IMR-90 (cell line): ENCODE results near the gene DNM3. TPM values are rescaled to one million over a fixed set of nuclear protein-coding genes. Genes with fewer than 3 reads are reported as not detected.

Experiments
- ATAC-seq: fragments of 200-7000 bp; cut with Tn5 transposase; 2 replicates; pipeline ENCODE4 v1.9.1; 2020; ENCODE audit warnings: low read depth, mild to moderate bottlenecking, moderate library complexity
- BruUV-seq: library from RNA; stranded (reverse); fragments of 400-500 nt; replicated peaks from 2 replicates; lab custom pipeline; 2021; lab: Mats Ljungman, UMichigan
- CTCF ChIA-PET: fragments of 300-600 bp; formaldehyde crosslinking; extraction: SDS; loops from one replicate; lab custom pipeline; 2021; ENCODE audit warnings: antibody characterized with exemption; lab: Yijun Ruan, JAX
- POLR2A ChIA-PET: fragments of 300-600 bp; sonication (Branson Sonifier 250); formaldehyde crosslinking; loops from one replicate; lab custom pipeline; 2022; ENCODE audit warnings: antibody characterized with exemption; ENCODE audit not compliant: unreplicated experiment; lab: Charles Lee
- DNase-seq: peaks from one replicate; pipeline ENCODE4 v3.0.0; 2013
- H2AFZ ChIP-seq: replicated peaks from 2 replicates; pipeline ENCODE3; 2013; ENCODE audit warnings: low read length, mild to moderate bottlenecking; ENCODE audit not compliant: poor library complexity
- H2AK5ac ChIP-seq: 2 replicates; pipeline ENCODE4 v1.6.1; 2013; ENCODE audit warnings: low read depth, low read length, inconsistent platforms
- H2AK9ac ChIP-seq: replicated peaks from 2 replicates; pipeline ENCODE3; 2013; ENCODE audit warnings: mild to moderate bottlenecking, low read depth, low read length, moderate library complexity; ENCODE audit not compliant: poor library complexity
- H2BK120ac ChIP-seq: 2 replicates; pipeline ENCODE4 v1.6.1; 2013; ENCODE audit warnings: low read depth, low read length, inconsistent platforms
- H2BK15ac ChIP-seq: 3 replicates; pipeline ENCODE4 v1.6.1; 2013; ENCODE audit warnings: low read depth, low read length, inconsistent platforms
- H2BK20ac ChIP-seq: 2 replicates; pipeline ENCODE4 v1.6.1; 2013; ENCODE audit warnings: low read depth, mild to moderate bottlenecking, inconsistent platforms, low read length, moderate library complexity
- H2BK5ac ChIP-seq: 2 replicates; pipeline ENCODE4 v1.6.1; 2013; ENCODE audit warnings: mild to moderate bottlenecking, low read depth, low read length, inconsistent platforms; ENCODE audit not compliant: poor library complexity, severe bottlenecking
- H3K14ac ChIP-seq: replicated peaks from 2 replicates; pipeline ENCODE4 v1.6.1; 2013; ENCODE audit warnings: low read depth, low read length, inconsistent platforms
- H3K18ac ChIP-seq: 2 replicates; pipeline ENCODE4 v1.6.1; 2013; ENCODE audit warnings: low read depth, low read length, control low read depth
- H3K23ac ChIP-seq: 2 replicates; pipeline ENCODE4 v1.6.1; 2013; ENCODE audit warnings: low read depth, low read length, inconsistent platforms
- H3K27ac ChIP-seq: 2 replicates; pipeline ENCODE4 v1.5.1; 2013; ENCODE audit warnings: mild to moderate bottlenecking, control low read depth, low read length; ENCODE audit not compliant: insufficient read depth
- H3K27me3 ChIP-seq: 2 replicates; pipeline ENCODE4 v1.6.1; 2013; ENCODE audit warnings: low read length; ENCODE audit not compliant: control insufficient read depth, insufficient read depth
- H3K36me3 ChIP-seq: 2 replicates; pipeline ENCODE4 v1.6.1; 2013; ENCODE audit warnings: low read length, mixed read lengths; ENCODE audit not compliant: control insufficient read depth, insufficient read depth
- H3K4ac ChIP-seq: 2 replicates; pipeline ENCODE4 v1.6.1; 2013; ENCODE audit warnings: low read depth, low read length, inconsistent platforms
- H3K4me1 ChIP-seq: 2 replicates; pipeline ENCODE4 v1.6.1; 2013; ENCODE audit warnings: low read length, mixed read lengths; ENCODE audit not compliant: control insufficient read depth, insufficient read depth
- H3K4me2 ChIP-seq: 2 replicates; pipeline ENCODE4 v1.6.1; 2013; ENCODE audit warnings: low read depth, mild to moderate bottlenecking, control low read depth, low read length, moderate library complexity
- H3K4me3 ChIP-seq: 2 replicates; pipeline ENCODE4 v1.5.1; 2013; ENCODE audit warnings: low read depth, mild to moderate bottlenecking, control low read depth, low read length, moderate library complexity; ENCODE audit not compliant: insufficient read depth
- H3K56ac ChIP-seq: 2 replicates; pipeline ENCODE4 v1.6.1; 2013; ENCODE audit warnings: low read length, inconsistent platforms; ENCODE audit not compliant: insufficient read depth; ENCODE audit errors: extremely low read depth
- H3K79me1 ChIP-seq, 2 experiments: 2 replicates each; pipeline ENCODE4 v1.6.1; 2013; ENCODE audit warnings: low read length in 2 of 2, inconsistent platforms in 1 of 2, low read depth in 1 of 2
- H3K9ac ChIP-seq: 2 replicates; pipeline ENCODE4 v1.6.1; 2013; ENCODE audit warnings: low read depth, low read length, control low read depth
- H3K9me1 ChIP-seq: 2 replicates; pipeline ENCODE4 v1.6.1; 2013; ENCODE audit warnings: low read length, inconsistent platforms; ENCODE audit not compliant: insufficient read depth
- H3K9me3 ChIP-seq: 2 replicates; pipeline ENCODE4 v1.6.1; 2013; ENCODE audit warnings: low read length; ENCODE audit not compliant: control insufficient read depth, insufficient read depth
- H4K20me1 ChIP-seq: 2 replicates; pipeline ENCODE4 v1.6.1; 2013; ENCODE audit warnings: low read length, inconsistent platforms; ENCODE audit not compliant: insufficient read depth
- H4K5ac ChIP-seq: 2 replicates; pipeline ENCODE4 v1.6.1; 2013; ENCODE audit warnings: mild to moderate bottlenecking, low read depth, low read length, control low read depth
- H4K8ac ChIP-seq, 2 experiments: 2 replicates each; pipeline ENCODE4 v1.6.1; 2013; ENCODE audit warnings: low read depth in 2 of 2, low read length in 2 of 2, control low read depth in 1 of 2, inconsistent platforms in 1 of 2
- H4K91ac ChIP-seq: 2 replicates; pipeline ENCODE4 v1.6.1; 2013; ENCODE audit warnings: low read depth, low read length, inconsistent platforms; ENCODE audit not compliant: insufficient read depth
- CEBPB ChIP-seq: IDR thresholded peaks from 2 replicates; pipeline ENCODE4 v1.6.1; 2012; ENCODE audit warnings: low read depth, low read length, improper control_type of control experiment
- CHD1 ChIP-seq: IDR thresholded peaks from 2 replicates; pipeline ENCODE4 v1.6.1; 2012; ENCODE audit warnings: low read depth, low read length, improper control_type of control experiment
- FOS ChIP-seq: fragments of 150-350 bp; IDR thresholded peaks from 2 replicates; pipeline ENCODE4 v1.6.1; 2016; ENCODE audit warnings: low read depth, low read length
- MXI1 ChIP-seq: IDR thresholded peaks from 2 replicates; pipeline ENCODE4 v1.6.1; 2012; ENCODE audit warnings: low read depth, mild to moderate bottlenecking, low read length, moderate library complexity, borderline replicate concordance
- RAD21 ChIP-seq: IDR thresholded peaks from 2 replicates; pipeline ENCODE4 v1.6.1; 2012; ENCODE audit warnings: low read length, improper control_type of control experiment
- RFX5 ChIP-seq: IDR thresholded peaks from 2 replicates; pipeline ENCODE4 v1.8.0; 2012; ENCODE audit warnings: low read depth, mild to moderate bottlenecking, low read length, moderate library complexity
- WGBS, 2 experiments: methylation state at CpG; one replicate each; pipeline versions ENCODE4 v1.1.5 to v1.1.7; 2013; ENCODE audit warnings: missing lambda C conversion rate in 2 of 2; ENCODE audit not compliant: insufficient read length in 1 of 2; ENCODE audit errors: extremely low coverage in 2 of 2; 5-methylcytosine and 5-hydroxymethylcytosine counted together
- dilution Hi-C: fragments of 300-500 bp; cut with HindIII; formaldehyde crosslinking; loops from one replicate; pipeline ENCODE4 v1.14.3; 2018; ENCODE audit warnings: low sequenced_read_pairs; ENCODE audit not compliant: unreplicated experiment
- in situ Hi-C: fragments of 300-500 bp; cut with MboI; formaldehyde crosslinking; loops from 3 replicates; pipeline ENCODE4 v1.14.3; 2019; ENCODE audit warnings: low sequenced_read_pairs, inconsistent platforms, mixed read lengths
- intact Hi-C: fragments of 100-400 bp; cut with micrococcal nuclease; formaldehyde crosslinking; loops from 2 replicates; pipeline ENCODE4 v1.10.0; 2022
- polyA plus RNA-seq, 3 experiments: library from polyadenylated mRNA; depleted of rRNA; stranded (reverse); fragments of >200 nt; gene quantifications; 2 replicates each; pipeline ENCODE4 v1.2.3, GENCODE V29; 2012; ENCODE audit warnings: low replicate concordance in 1 of 3
- total RNA-seq: library from RNA; depleted of rRNA; stranded (reverse); fragments of >200 nt; gene quantifications from 2 replicates; pipeline ENCODE4 v1.2.3, GENCODE V29; 2012
- TF ChIP-seq, protein P1 (sequence below): fragments of 150-350 bp; IDR thresholded peaks from 2 replicates; pipeline ENCODE4 v1.6.1; 2017; ENCODE audit warnings: mild to moderate bottlenecking, antibody characterized with exemption, low read length, low read depth
- TF ChIP-seq, protein P2 (sequence below): conservative IDR thresholded peaks from 2 replicates; pipeline ENCODE4 v1.5.1; 2012; ENCODE audit warnings: mild to moderate bottlenecking, low read depth, low read length, improper control_type of control experiment
- TF ChIP-seq, protein P3 (sequence below): fragments of 150-350 bp; IDR thresholded peaks from 2 replicates; pipeline ENCODE4 v1.6.1; 2016; ENCODE audit warnings: low read depth, mild to moderate bottlenecking, low read length, moderate library complexity, borderline replicate concordance

Gene DNM3
- total and polyA plus RNA-seq, 2 of the 4 experiments (the other 2 are of a cell fraction) = 0.36 TPM

DNA sequence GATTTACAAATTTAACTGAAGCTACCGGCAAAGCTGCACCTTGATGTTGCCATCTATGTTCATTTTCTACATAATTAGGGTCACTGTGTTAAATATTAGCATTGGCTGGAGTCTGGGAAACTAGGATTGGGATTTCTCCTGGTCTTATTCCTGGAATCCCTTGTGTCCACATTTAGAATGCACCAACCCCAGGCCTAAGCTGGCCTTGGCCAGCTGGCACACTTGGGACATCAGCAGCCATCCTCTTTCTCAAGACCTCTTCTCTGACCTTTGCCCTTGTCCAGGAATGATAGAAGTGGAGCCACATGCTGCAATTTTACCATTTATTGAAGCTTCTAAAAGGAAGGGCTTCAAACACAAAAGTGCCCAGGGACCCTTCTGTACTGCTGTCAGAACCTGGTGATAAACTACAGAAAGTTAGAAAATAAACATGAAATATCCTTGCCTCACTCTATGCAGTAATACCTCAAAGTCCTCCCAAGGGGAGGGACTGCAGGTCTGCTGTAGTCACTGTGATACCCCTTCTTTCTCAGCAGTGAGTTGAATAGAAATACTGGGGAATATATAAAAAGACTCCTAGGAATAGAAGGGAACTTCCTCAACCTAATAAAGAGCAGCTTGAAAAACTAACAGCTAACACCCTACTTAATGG is 616.3 kb downstream of the DNM3 start:
- Histone ChIP-seq H3K4me2 (no peak overlapping the region), H3K27ac (no peak overlapping the region), H4K5ac (no peak overlapping the region), H2AK5ac (no peak overlapping the region), H2BK5ac (no peak overlapping the region), H3K14ac (no peak overlapping the region), H3K56ac (no peak overlapping the region), H3K4ac (no peak overlapping the region), H3K9me1 (peaks cover 3% of the 10 kb centered on the region; the same call in 1 of the 2 replicates), H2BK15ac (no peak overlapping the region), H3K18ac (no peak overlapping the region), H2BK20ac (no peak overlapping the region), H3K4me1 (peaks cover under 1% of the 10 kb centered on the region; the same call in 1 of the 2 replicates), H2AFZ (no peak overlapping the region), H3K9me3 (no peaks in the 10 kb centered on the region), H2BK120ac (no peak overlapping the region), H4K8ac (no peak overlapping the region), H3K27me3 (peaks cover 29% of the 10 kb centered on the region), H3K79me1 (no peaks in the 10 kb centered on the region), H3K36me3 (no peaks in the 10 kb centered on the region), H3K4me3 (no peak overlapping the region), H2AK9ac (no peak overlapping the region), H3K23ac (no peak overlapping the region), H4K20me1 (no peaks in the 10 kb centered on the region), H4K91ac (no peak overlapping the region), H3K9ac (no peak overlapping the region)
- intact Hi-C loops = no loop called here
- ChIA-PET CTCF (interaction anchor here (1.1 kb wide), 1 partner anchor 9 kb away, joined by 3 read pairs; no protein-coding TSS in a partner anchor), POLR2A (no interaction called here)
- no CpG with 5 or more reads among the region's 1 CpG for WGBS, 2 experiments
- DNase-seq (no peak), ATAC-seq (no peak)
- in situ Hi-C loops = no loop called here
- BruUV-seq = no TSS peak
- no peak for TF ChIP-seq RFX5
- TF ChIP-seq, protein P1, sequence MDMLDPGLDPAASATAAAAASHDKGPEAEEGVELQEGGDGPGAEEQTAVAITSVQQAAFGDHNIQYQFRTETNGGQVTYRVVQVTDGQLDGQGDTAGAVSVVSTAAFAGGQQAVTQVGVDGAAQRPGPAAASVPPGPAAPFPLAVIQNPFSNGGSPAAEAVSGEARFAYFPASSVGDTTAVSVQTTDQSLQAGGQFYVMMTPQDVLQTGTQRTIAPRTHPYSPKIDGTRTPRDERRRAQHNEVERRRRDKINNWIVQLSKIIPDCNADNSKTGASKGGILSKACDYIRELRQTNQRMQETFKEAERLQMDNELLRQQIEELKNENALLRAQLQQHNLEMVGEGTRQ = no peak
- no peak for TF ChIP-seq CHD1
- TF ChIP-seq RAD21 = no peak
- no peak for TF ChIP-seq FOS
- TF ChIP-seq, protein P2, sequence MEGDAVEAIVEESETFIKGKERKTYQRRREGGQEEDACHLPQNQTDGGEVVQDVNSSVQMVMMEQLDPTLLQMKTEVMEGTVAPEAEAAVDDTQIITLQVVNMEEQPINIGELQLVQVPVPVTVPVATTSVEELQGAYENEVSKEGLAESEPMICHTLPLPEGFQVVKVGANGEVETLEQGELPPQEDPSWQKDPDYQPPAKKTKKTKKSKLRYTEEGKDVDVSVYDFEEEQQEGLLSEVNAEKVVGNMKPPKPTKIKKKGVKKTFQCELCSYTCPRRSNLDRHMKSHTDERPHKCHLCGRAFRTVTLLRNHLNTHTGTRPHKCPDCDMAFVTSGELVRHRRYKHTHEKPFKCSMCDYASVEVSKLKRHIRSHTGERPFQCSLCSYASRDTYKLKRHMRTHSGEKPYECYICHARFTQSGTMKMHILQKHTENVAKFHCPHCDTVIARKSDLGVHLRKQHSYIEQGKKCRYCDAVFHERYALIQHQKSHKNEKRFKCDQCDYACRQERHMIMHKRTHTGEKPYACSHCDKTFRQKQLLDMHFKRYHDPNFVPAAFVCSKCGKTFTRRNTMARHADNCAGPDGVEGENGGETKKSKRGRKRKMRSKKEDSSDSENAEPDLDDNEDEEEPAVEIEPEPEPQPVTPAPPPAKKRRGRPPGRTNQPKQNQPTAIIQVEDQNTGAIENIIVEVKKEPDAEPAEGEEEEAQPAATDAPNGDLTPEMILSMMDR = no peak
- TF ChIP-seq, protein P3, sequence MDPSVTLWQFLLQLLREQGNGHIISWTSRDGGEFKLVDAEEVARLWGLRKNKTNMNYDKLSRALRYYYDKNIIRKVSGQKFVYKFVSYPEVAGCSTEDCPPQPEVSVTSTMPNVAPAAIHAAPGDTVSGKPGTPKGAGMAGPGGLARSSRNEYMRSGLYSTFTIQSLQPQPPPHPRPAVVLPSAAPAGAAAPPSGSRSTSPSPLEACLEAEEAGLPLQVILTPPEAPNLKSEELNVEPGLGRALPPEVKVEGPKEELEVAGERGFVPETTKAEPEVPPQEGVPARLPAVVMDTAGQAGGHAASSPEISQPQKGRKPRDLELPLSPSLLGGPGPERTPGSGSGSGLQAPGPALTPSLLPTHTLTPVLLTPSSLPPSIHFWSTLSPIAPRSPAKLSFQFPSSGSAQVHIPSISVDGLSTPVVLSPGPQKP = no peak
- TF ChIP-seq CEBPB = no peak
- TF ChIP-seq MXI1 = no peak
- dilution Hi-C loops = no loop called here
